Left colon (tissue), 2 donors: ENCODE data around the gene RSPH1. TPM values are rescaled to one million over a fixed set of nuclear protein-coding genes. Genes with fewer than 3 reads are reported as not detected.
"Not testable (repeated sequence)": the region's sequence is repeated elsewhere in the genome, so short reads cannot be mapped to it uniquely, and the experiment has no call there.

Experiments used
- ATAC-seq: fragments of 200-7000 bp; cut with Tn5 transposase; one replicate; pipeline ENCODE4 v1.9.1; 2020; ENCODE audit warnings: mild to moderate bottlenecking, moderate library complexity
- DNase-seq, 2 donors: peaks; one replicate each; pipeline ENCODE4 v3.0.0-alpha.2; 2020
- intact Hi-C, 2 donors: fragments of 100-400 bp; cut with DNase I in 1 of 2; cut with micrococcal nuclease in 1 of 2; formaldehyde crosslinking; loops; one replicate each; pipeline versions ENCODE4 v1.11.2 to v1.14.0; 2022; cut with DNase I, micrococcal nuclease
- total RNA-seq, 2 donors: library from RNA; stranded (reverse); fragmentation: NEBNext Ultra II Directional; extraction: Animal tissue kit (Norgen Biotek cat#: 25700); gene quantifications; one replicate each; pipeline ENCODE4 v1.2.1, GENCODE V29; 2021
- donor health status: DM: no; HTN: no; CAD: no.
- donor health status: DM: yes; HTN: yes; CAD: no.

The RSPH1 gene
- total RNA-seq, 2 donors from 2014 or later, result 3.3 to 7.4 TPM

- intact Hi-C loops, result no loop called here
- peak; percentile 4 to 16 for DNase-seq
These were observed 23.5 kb downstream of the RSPH1 start for GRCh38 chr21:42472521-42472920.

DNA sequence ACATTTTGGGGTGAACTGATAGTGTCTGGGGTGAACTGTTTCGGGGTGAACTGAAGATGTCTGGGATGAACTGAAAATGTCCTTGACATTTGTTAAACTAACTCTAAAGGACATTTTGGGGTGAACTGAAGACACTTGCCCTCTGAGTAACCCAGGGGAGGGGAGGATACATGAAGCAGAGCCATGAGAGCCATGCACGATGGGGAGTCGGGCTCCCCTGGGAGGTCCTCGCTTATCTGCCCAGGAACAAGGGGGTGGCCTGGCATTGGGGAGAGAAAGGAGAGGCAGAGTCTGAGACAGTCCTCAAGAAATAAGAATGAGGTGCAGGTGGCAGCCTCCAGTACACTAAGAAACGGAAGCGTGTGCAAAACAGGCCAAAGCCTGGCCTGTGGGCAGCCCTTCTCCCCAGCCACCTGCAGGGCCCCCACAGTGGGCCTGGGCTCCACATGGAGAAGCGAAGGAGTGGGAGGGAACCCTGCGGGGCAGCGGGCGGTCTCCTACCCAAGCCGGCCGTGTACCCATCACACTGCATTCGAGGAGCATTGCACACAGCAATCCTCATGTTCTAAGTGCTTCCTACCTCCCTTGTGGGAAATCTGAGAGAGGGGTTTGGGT is 24.2 kb downstream of the RSPH1 start:
- intact Hi-C loops, result no loop called here
- ATAC-seq (no peak), DNase-seq (peak; percentile 3 to 23)

More at GRCh38 chr21:42472521-42472920, 23.5 kb downstream of the RSPH1 start:
- no peak for ATAC-seq

- DNase-seq, result peak; percentile 6 to 20
- ATAC-seq, result no peak
- intact Hi-C loops, result no loop called here
These were observed 24.8 kb downstream of the RSPH1 start for GRCh38 chr21:42471206-42471605.

DNA sequence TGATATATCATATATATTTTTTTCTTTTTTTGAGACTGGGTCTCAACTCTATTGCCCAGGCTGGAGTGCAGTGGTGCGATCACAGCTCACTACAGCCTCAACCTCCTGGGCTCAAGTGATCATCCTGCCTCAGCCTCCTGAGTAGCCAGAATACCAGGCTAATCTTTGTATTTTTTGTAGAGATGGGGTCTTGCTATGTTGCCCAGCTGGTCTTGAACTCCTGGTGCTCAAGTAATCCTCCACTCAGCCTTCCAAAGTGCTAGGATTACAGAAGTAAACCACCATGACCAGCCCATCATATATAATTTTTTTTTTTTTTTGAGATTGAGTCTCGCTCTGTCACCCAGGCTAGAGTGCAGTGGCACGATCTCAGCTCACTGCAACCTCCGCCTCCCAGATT is 26.3 kb downstream of the RSPH1 start:
- DNase-seq, ATAC-seq, intact Hi-C loops: not testable (repeated sequence)

GRCh38 chr21:42469272-42469671 is 26.8 kb downstream of the RSPH1 start:
- intact Hi-C loops, result no loop called here
- DNase-seq, result peak; percentile 31 to 69
- ATAC-seq, result peak; percentile 66

- DNase-seq, result peak; percentile 13 to 25
- ATAC-seq, result peak; percentile 37
- intact Hi-C loops, result no loop called here
These were observed 27.4 kb downstream of the RSPH1 start for GRCh38 chr21:42468491-42469131.

GRCh38 chr21:42467140-42467983 is 28.7 kb downstream of the RSPH1 start:
- ATAC-seq, result no peak

DNA sequence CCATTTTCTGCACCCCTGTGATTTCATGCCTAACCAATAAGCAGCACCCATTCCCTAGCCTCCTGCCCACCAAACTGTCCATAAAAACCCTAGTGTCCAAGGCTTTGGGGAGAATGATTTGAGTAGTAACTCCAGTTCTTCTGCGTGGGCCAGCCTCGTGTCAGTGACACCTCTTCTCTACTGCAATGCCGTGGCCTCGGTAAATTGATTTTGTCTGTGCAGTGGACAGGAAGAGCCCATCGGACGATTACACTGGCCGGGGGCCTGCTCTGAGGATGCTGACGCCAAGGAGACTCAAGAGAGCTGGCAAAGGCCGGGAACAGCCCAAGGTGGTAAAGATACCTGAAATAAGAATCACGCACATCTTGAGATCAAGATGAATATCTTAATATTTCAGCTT is 29.3 kb downstream of the RSPH1 start:
- intact Hi-C loops, result no loop called here
- DNase-seq (peak; percentile 12 to 24), ATAC-seq (no peak)

More at GRCh38 chr21:42467140-42467983, 28.7 kb downstream of the RSPH1 start:
- intact Hi-C loops, result no loop called here
- peak; percentile 36 to 56 for DNase-seq

DNA sequence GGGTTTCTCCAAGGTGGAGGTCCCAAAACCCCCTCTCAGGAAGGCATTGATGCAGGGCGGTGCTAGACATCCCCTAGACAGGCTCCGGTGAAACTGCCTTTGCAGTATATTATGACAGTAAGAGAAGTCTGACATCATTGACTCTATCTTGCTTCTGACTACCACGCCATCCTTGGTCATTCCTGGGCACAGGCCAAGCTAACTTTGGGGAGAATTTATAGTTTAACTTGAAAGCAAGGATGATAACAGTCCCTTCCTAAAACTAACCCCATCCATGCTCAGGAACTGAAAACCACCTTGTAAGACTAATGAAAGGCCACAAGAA is 30.3 kb downstream of the RSPH1 start:
- intact Hi-C loops, result no loop called here
- ATAC-seq (no peak), DNase-seq (peak in 1 of 2 donors; percentile 10)

GRCh38 chr21:42465008-42465802 is 30.8 kb downstream of the RSPH1 start:
- intact Hi-C loops, result no loop called here
- ATAC-seq, result peak; percentile 17
- peak; percentile 13 to 47 for DNase-seq

DNA sequence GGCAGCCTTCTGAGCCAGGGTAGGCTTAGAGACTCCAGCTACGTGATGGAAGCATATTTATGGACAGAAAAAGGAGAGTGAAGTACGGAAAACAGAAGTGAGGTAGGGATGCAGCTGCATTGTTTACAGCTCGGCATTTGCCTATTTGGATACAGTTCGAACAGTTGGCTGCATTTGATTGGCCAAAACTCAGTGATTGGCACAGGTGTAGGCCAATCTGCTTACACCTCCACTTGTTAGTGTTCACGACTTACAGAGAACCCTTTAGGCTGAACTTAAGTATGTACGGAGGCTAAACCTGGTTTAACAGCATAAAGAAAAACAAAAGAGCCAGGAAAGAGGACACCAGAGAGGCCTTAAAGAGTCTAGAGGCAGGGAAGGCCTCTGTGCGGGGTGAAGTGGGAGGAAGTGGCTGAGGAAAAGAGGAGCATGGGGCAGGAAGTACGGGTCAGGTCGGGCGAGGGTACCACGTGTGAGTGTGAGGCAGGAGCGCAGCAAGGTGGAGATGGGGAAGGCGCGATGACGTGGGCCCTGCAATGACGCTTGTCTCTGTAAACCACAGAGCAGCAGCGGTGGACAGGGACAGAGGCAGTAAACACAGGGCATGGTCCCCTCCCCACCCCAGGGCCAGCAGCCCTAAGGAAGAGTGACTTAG is 32.0 kb downstream of the RSPH1 start:
- intact Hi-C loops, result loop anchor here in 1 of 2 donors (5.0 kb wide), 1 partner anchor 73 kb away; no protein-coding TSS in a partner anchor
- DNase-seq (peak; percentile 48 to 55), ATAC-seq (no peak)

DNA sequence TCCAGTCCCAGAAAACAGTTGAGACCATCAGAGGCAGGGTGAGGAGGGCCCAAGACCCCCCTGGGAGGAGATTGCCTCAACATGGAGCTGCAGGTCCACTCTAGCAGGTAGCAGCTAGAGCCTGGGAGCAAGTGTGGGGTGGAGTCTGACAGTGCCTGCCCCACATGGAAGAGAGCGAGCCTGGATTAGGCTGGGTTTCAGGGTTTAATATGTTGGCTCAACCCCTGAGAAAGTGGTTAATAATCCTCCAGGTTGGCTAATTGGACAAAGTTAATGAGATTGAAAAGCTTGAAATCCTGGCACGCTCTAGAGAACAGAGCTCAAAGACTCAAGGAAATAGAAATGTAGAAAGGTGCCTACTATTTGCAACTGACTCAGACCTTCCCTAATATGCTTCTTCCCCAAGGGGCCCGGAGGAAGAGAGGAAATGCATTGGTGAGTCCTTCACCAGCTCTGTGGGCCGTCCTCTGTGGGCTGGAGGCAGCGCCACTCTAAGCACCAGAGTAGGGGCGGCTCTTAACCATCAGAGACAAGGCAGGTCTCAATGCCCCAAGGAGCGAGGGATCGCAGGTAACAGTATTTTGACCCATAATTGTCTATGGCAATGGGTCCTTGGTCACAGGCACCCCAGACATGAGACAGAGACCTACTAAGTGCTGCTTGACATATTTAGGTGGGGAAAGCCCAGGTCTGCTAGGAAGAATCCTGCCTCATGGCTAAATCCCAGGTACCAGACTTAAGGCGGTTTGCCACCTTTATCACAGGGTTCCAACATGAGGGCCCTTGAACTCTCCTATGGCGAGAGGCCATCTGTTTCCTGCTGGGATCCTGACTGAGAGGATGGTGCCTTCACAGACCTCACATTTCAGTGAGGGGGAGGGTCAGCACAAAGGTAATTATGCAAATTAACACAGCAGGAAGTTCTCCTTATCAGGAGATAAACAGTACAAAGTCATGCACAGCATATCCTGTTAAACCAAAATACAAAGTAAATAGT is 33.8 kb downstream of the RSPH1 start:
- DNase-seq (peak; percentile 38 to 78), ATAC-seq (peak; percentile 63)
- intact Hi-C loops, result loop anchor here in 1 of 2 donors (5.0 kb wide), 1 partner anchor 75 kb away; no protein-coding TSS in a partner anchor

DNA sequence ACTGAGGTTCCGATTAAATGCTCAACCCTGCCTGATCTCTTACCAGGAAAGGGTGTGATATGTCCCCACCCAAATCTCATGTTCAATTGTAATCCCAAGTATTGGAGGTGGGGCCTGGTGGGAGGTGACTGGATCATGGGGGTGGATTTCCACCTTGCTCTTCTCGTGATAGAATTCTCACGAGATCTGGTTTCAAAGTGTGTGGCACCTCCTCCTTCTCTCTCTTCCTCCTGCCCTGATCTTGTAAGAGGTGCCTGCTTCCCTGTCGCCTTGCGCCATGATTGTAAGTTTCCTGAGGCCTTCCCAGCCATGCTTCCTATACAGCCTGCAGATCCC is 34.9 kb downstream of the RSPH1 start:
- ATAC-seq (no peak), DNase-seq (peak in 1 of 2 donors; percentile 55)
- intact Hi-C loops, result loop anchor here in 1 of 2 donors (5.0 kb wide), 1 partner anchor 76 kb away; no protein-coding TSS in a partner anchor

DNA sequence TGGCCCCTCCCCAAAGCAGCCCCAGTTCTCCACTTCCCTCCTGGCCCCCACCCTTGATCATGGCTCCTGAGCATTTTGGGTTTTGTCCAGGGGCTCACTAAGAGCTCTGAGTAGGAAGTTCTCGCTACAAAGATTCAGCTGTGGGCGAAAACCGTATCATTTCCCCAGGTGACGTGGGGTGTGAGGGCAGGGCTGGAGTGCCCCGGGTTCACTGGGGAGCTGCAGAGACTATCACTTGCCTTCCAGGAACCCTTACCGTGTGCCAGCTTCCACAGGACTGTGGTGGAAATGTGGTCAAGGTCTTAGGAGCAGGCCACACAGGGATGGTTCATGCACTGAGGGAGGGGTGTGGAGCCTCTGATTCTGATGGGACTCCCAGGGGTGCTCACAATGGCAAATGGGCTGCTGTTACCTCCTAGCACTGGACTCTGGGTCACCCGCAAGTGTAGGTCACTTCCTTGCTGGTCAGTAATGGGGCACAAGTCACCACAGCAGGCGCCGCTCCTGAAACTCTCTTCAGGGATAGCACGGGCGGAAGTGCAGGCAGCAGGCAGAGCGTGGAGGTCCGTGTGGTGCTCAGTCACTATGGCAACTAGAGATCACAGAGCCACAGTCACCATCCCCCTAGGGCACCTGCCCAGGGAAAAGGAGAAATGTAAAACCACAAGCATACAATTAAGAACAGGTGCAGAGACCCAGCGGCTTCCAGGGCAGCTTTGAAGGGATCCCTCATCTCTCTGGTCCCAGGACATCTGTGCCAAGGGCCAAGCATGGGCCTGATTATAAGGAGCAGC is 35.4 kb downstream of the RSPH1 start:
- ATAC-seq, result peak; percentile 8
- intact Hi-C loops, result loop anchor here in 1 of 2 donors (5.0 kb wide), 1 partner anchor 77 kb away; no protein-coding TSS in a partner anchor

GRCh38 chr21:42459546-42460215 is 36.3 kb downstream of the RSPH1 start:
- intact Hi-C loops, result loop anchor here in 1 of 2 donors (5.0 to 10.0 kb wide), 2 partner anchors 65 to 78 kb away; partner anchors contain the start of gene TMPRSS3
- ATAC-seq, result no peak
- peak; percentile 13 to 27 for DNase-seq

More for the DNA sequence above, 35.4 kb downstream of the RSPH1 start:
- peak; percentile 58 to 69 for DNase-seq

GRCh38 chr21:42459082-42459460 is 37.0 kb downstream of the RSPH1 start:
- DNase-seq, result peak; percentile 3 to 14
- intact Hi-C loops, result loop anchor here in 1 of 2 donors (10.0 kb wide), 1 partner anchor 64 kb away; the partner anchor contains the start of gene TMPRSS3

More at GRCh38 chr21:42459082-42459460, 37.0 kb downstream of the RSPH1 start:
- no peak for ATAC-seq
